HCT116 (cell line): Measurements from ENCODE around the gene CTIF. TPM values are rescaled to one million over a fixed set of nuclear protein-coding genes. Genes with fewer than 3 reads are reported as not detected.
A peak's percentile ranks its signal among the peaks of the same experiment; 100 is the strongest.

Source experiments
- ATAC-seq: fragments of 200-7000 bp; cut with Tn5 transposase; 2 replicates; pipeline ENCODE4 v1.9.1; 2020; ENCODE audit warnings: mild to moderate bottlenecking, moderate library complexity
- BruUV-seq: library from RNA; stranded (reverse); fragments of 400-500 nt; replicated peaks from 2 replicates; lab custom pipeline; 2021; lab: Mats Ljungman, UMichigan
- CTCF ChIA-PET: fragments of 300-600 bp; sonication (Branson Sonifier 250); formaldehyde crosslinking; loops from one replicate; lab custom pipeline; 2021; ENCODE audit warnings: antibody characterized with exemption; lab: Charles Lee
- POLR2A ChIA-PET: fragments of 300-600, 350-600 bp; sonication (Branson Sonifier 250); formaldehyde crosslinking; loops from one replicate; lab custom pipeline; 2021; ENCODE audit warnings: antibody characterized with exemption; lab: Charles Lee
- RAD21 ChIA-PET, 2 experiments: fragments of 300-600 bp; sonication (Branson Sonifier 250); formaldehyde crosslinking; loops; one replicate each; lab custom pipeline; 2023; ENCODE audit warnings: low total read pairs in 2 of 2; ENCODE audit not compliant: uncharacterized antibody in 2 of 2, unreplicated experiment in 2 of 2, low non-redundant PET in 1 of 2; lab: Charles Lee
- DNase-seq: peaks from one replicate; pipeline ENCODE4 v3.0.0-alpha.2; 2010; ENCODE audit warnings: low read depth, low spot score
- H2AFZ ChIP-seq: fragments of 200-600 bp; shearing (Covaris generic), sonication (generic); 2 replicates; pipeline ENCODE4 v1.6.1; 2017; ENCODE audit warnings: low read depth, mixed run types, mixed read lengths, antibody characterized with exemption, low read length; ENCODE audit not compliant: poor library complexity, severe bottlenecking
- H3K27ac ChIP-seq: 2 replicates; pipeline ENCODE4 v1.5.1; 2012; ENCODE audit warnings: low read depth, low read length
- H3K27me3 ChIP-seq: fragments of 200-600 bp; sonication (generic); 2 replicates; pipeline ENCODE4 v1.6.1; 2016; ENCODE audit warnings: mixed run types, low read length, mixed read lengths; ENCODE audit not compliant: insufficient read depth
- H3K36me3 ChIP-seq, 2 experiments: fragments of 200-500 bp in 1 of 2; fragments of 200-600 bp in 1 of 2; sonication (Bioruptor generic) in 1 of 2; sonication (generic) in 1 of 2; 2 replicates each; pipeline versions ENCODE4 v1.5.1 to v1.6.1; 2014 to 2016; ENCODE audit warnings: low read length in 2 of 2, inconsistent platforms in 1 of 2, mixed read lengths in 1 of 2, mixed run types in 1 of 2; ENCODE audit not compliant: insufficient read depth in 2 of 2, control insufficient read depth in 1 of 2
- H3K4me1 ChIP-seq, 2 experiments: fragments of 200-600 bp in 1 of 2; sonication (generic) in 1 of 2; 2 replicates each; pipeline versions ENCODE4 v1.5.1 to v1.6.1; 2012 to 2017; ENCODE audit warnings: low read length in 2 of 2, inconsistent platforms in 1 of 2, mild to moderate bottlenecking in 1 of 2, mixed read lengths in 1 of 2, mixed run types in 1 of 2, moderate library complexity in 1 of 2; ENCODE audit not compliant: insufficient read depth in 2 of 2, control insufficient read depth in 1 of 2
- H3K4me2 ChIP-seq: fragments of 200-600 bp; sonication (generic); 2 replicates; pipeline ENCODE4 v1.6.1; 2017; ENCODE audit warnings: mixed run types, low read length, mixed read lengths
- H3K4me3 ChIP-seq, 2 experiments: fragments of 200-600 bp in 1 of 2; sonication (generic) in 1 of 2; replicated peaks in 1 of 2; 2 replicates each; pipeline ENCODE4 v1.5.1; 2011 to 2016; ENCODE audit warnings: low read length in 2 of 2, control low read depth in 1 of 2, low read depth in 1 of 2, mild to moderate bottlenecking in 1 of 2, mixed read lengths in 1 of 2, mixed run types in 1 of 2
- H3K79me2 ChIP-seq: fragments of 200-600 bp; sonication (generic); 2 replicates; pipeline ENCODE4 v1.6.1; 2017; ENCODE audit warnings: mild to moderate bottlenecking, mixed run types, low read length, moderate library complexity, mixed read lengths; ENCODE audit not compliant: insufficient read depth
- H3K9ac ChIP-seq: fragments of 200-600 bp; sonication (generic); 2 replicates; pipeline ENCODE4 v1.6.1; 2016; ENCODE audit warnings: low read length, mixed read lengths
- H3K9me2 ChIP-seq: fragments of 200-600 bp; sonication (generic), shearing (Covaris generic); 2 replicates; pipeline ENCODE4 v1.6.1; 2017; ENCODE audit warnings: mixed run types, mild to moderate bottlenecking, moderate library complexity; ENCODE audit not compliant: insufficient read depth
- H3K9me3 ChIP-seq, 2 experiments: fragments of 200-500 bp in 1 of 2; fragments of 200-600 bp in 1 of 2; sonication (Bioruptor generic) in 1 of 2; sonication (generic) in 1 of 2; 2 replicates each; pipeline ENCODE4 v1.6.1; 2014 to 2017; ENCODE audit warnings: low read length in 2 of 2, mixed read lengths in 2 of 2, inconsistent platforms in 1 of 2, low read depth in 1 of 2, mild to moderate bottlenecking in 1 of 2, mixed run types in 1 of 2, moderate library complexity in 1 of 2; ENCODE audit not compliant: control insufficient read depth in 1 of 2, insufficient read depth in 1 of 2
- H4K20me1 ChIP-seq: fragments of 200-600 bp; sonication (generic), shearing (Covaris generic); 2 replicates; pipeline ENCODE4 v1.6.1; 2017; ENCODE audit warnings: mixed run types, mild to moderate bottlenecking, moderate library complexity; ENCODE audit not compliant: insufficient read depth
- CBX3 ChIP-seq: IDR thresholded peaks from 2 replicates; pipeline ENCODE4 v1.6.1; 2012; ENCODE audit warnings: low read depth
- ELF1 ChIP-seq: IDR thresholded peaks from 2 replicates; pipeline ENCODE4 v1.6.1; 2012; ENCODE audit warnings: low read depth, borderline replicate concordance
- SIN3A ChIP-seq: IDR thresholded peaks from 2 replicates; pipeline ENCODE4 v1.6.1; 2012; ENCODE audit warnings: low read depth
- TCF7L2 ChIP-seq: IDR thresholded peaks from 2 replicates; pipeline ENCODE4 v1.7.0; 2011; ENCODE audit warnings: borderline replicate concordance, inconsistent platforms; ENCODE audit not compliant: insufficient read depth, insufficient read length; ENCODE audit errors: extremely low read depth
- YY1 ChIP-seq: IDR thresholded peaks from 2 replicates; pipeline ENCODE4 v1.6.1; 2011; ENCODE audit warnings: low read length, low read depth, moderate library complexity, mild to moderate bottlenecking; ENCODE audit not compliant: insufficient replicate concordance; ENCODE audit errors: extremely low read depth
- ZNF274 ChIP-seq: fragments of 200-500 bp; sonication (Bioruptor generic); IDR thresholded peaks from 2 replicates; pipeline ENCODE4 v1.6.1; 2014; ENCODE audit warnings: mild to moderate bottlenecking, low read depth, low read length, inconsistent platforms
- intact Hi-C: fragments of 100-400 bp; cut with micrococcal nuclease; formaldehyde crosslinking; loops from 2 replicates; pipeline ENCODE4 v1.10.0; 2022
- total RNA-seq: library from RNA; stranded (reverse); gene quantifications from one replicate; pipeline ENCODE4 v1.2.1, GENCODE V29; 2021; ENCODE audit not compliant: unreplicated experiment
- TF ChIP-seq, protein P1 (sequence below), 3 experiments: fragments of 200-600 bp in 1 of 3; sonication (generic) in 1 of 3; IDR thresholded peaks in 2 of 3; conservative IDR thresholded peaks in 1 of 3; 2 replicates each; pipeline ENCODE4 v1.5.1; 2012 to 2017; ENCODE audit warnings: low read depth in 2 of 3, low read length in 2 of 3, antibody characterized with exemption in 1 of 3, borderline replicate concordance in 1 of 3, control low read depth in 1 of 3, mild to moderate bottlenecking in 1 of 3, mixed read lengths in 1 of 3, mixed run types in 1 of 3, moderate library complexity in 1 of 3; ENCODE audit not compliant: insufficient read depth in 1 of 3

CTIF gene
- total RNA-seq, 1 experiment from 2014 or later, result 19.7 TPM

DNA sequence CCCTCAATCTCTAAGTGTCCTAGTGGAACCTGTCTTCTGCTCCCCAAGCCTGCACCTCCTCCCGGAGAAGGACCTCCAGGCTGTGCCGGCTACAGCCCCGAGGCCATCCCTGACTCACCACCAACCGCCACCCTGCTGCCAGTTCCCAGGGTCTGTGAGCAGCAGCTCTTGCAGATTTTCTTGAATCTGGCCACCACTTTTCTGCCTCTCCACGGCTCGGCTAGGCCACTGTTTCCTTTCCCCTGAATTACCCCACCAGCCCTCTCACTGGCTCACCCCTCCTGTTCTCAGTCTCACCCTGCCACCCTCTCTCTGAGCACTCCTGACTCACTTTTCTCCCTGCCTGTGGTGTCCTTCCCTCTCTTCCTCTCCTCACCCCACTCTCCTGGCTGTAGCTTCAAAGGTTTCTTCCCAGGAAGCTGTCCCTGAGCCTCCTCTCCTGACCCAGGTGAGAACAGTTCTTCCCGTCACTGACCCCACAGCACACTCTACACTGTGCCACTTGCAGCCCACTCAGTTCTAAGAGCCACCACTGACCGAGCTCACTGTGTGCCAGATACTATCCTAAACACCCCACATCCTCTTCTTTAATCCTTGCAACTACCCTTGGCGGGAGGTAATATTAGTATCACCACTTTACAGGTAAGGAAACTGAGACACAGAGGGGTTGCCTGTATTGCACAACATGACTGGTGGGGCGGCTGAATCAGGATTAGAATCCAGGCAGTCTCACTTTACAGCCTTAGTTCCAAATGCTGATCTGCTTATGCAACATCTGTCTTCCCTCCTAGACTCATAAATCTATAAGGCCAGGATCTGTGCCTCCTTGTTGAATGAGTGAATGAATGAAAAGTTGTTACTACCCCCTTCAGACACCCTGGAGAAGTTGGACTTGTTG lies 300.3 kb downstream of the CTIF start:
- Histone ChIP-seq H4K20me1 (no peaks in the 10 kb centered on the region), H3K9me3 (no peaks in the 10 kb centered on the region), H3K9me2 (no peaks in the 10 kb centered on the region), H3K27ac (no peak overlapping the region), H3K4me2 (peak overlapping the region; percentile 62), H3K79me2 (no peaks in the 10 kb centered on the region), H3K9ac (peak overlapping the region; percentile 22; the same call in 1 of the 2 replicates), H2AFZ (no peak overlapping the region), H3K4me3 (no peak overlapping the region), H3K27me3 (no peaks in the 10 kb centered on the region), H3K36me3 (no peaks in the 10 kb centered on the region), H3K4me1 (peaks cover 32 to 44% of the 10 kb centered on the region in 2 experiments)
- intact Hi-C loops, result no loop called here
- CTCF ChIA-PET, result no interaction called here
- POLR2A ChIA-PET, result no interaction called here
- RAD21 ChIA-PET, result no interaction called here
- no TSS peak for BruUV-seq
- peak; percentile 44 for ATAC-seq
- TF ChIP-seq ZNF274 (no peak), YY1 (no peak), TCF7L2 (peak; percentile 34), ELF1 (no peak)
- DNase-seq, result no peak

DNA sequence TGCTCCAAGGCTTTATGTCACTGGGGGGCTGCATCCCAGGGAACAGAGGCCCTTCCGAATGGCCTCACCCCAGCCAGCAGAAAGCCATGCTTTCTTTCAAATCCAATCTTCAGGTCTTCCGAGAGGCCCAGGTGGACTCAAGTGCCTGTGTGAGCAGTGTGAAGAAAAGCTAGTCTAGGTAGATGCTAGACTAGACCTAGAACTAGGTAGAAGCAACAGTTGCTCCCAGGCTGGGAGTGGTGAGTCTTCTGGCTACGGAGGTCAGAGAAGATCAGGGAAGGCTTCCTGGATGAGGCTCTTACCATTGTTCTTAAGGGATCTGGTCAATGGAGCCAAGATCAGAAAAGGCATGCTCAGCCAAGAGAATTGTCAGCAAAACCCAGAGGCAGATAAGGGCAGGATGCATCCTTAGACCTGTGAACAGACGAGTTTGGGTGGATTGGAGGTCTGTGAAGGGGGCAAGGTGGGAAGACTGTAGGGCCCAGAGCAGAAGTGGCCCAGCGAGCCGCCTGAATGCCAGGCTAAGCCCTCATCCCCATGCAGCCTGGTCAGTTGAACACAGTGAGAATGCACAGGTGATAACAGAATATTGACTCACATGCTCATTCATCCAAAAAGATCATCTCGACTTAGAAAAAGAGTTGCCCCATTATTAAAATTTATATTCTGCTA lies 301.1 kb downstream of the CTIF start:
- Histone ChIP-seq H3K27ac (no peak overlapping the region), H3K27me3 (no peaks in the 10 kb centered on the region), H3K9me2 (no peaks in the 10 kb centered on the region), H3K4me1 (peaks cover 24 to 36% of the 10 kb centered on the region in 2 experiments), H3K4me3 (no peak overlapping the region), H3K9ac (no peak overlapping the region), H3K4me2 (peak overlapping the region; percentile 62), H3K9me3 (no peaks in the 10 kb centered on the region), H2AFZ (no peak overlapping the region), H3K79me2 (no peaks in the 10 kb centered on the region), H3K36me3 (no peaks in the 10 kb centered on the region), H4K20me1 (no peaks in the 10 kb centered on the region)
- DNase-seq (no peak), ATAC-seq (no peak)
- TF ChIP-seq, protein P1, sequence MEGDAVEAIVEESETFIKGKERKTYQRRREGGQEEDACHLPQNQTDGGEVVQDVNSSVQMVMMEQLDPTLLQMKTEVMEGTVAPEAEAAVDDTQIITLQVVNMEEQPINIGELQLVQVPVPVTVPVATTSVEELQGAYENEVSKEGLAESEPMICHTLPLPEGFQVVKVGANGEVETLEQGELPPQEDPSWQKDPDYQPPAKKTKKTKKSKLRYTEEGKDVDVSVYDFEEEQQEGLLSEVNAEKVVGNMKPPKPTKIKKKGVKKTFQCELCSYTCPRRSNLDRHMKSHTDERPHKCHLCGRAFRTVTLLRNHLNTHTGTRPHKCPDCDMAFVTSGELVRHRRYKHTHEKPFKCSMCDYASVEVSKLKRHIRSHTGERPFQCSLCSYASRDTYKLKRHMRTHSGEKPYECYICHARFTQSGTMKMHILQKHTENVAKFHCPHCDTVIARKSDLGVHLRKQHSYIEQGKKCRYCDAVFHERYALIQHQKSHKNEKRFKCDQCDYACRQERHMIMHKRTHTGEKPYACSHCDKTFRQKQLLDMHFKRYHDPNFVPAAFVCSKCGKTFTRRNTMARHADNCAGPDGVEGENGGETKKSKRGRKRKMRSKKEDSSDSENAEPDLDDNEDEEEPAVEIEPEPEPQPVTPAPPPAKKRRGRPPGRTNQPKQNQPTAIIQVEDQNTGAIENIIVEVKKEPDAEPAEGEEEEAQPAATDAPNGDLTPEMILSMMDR (IDR thresholded peaks at IDR 0.05 in 2 of 3, conservative IDR thresholded peaks at IDR 0.05 in 1 of 3; ENCODE audit: borderline replicate concordance in 1 of 3, insufficient read depth in 1 of 3, low read depth in 2 of 3, low read length in 2 of 3), result no peak
- no peak for TF ChIP-seq SIN3A
- no peak for TF ChIP-seq CBX3
- TF ChIP-seq YY1, result no peak
- intact Hi-C loops, result no loop called here
- CTCF ChIA-PET, result no interaction called here
- BruUV-seq, result no TSS peak
- POLR2A ChIA-PET, result no interaction called here
- RAD21 ChIA-PET, result no interaction called here
